Activated CD8-positive, alpha-beta memory T cell treated with anti-CD3 and anti-CD28 coated beads for 4 hours (primary cell): ENCODE data around the gene RNF152.
"Not testable (repeated sequence)": the region's sequence is repeated elsewhere in the genome, so short reads cannot be mapped to it uniquely, and the experiment has no call there.

ENCODE experiments used
- DNase-seq, 2 donors: peaks; one replicate each; pipeline ENCODE4 v3.0.0-alpha.2; 2020; ENCODE audit warnings: low read depth in 2 of 2

RNF152 gene

DNA sequence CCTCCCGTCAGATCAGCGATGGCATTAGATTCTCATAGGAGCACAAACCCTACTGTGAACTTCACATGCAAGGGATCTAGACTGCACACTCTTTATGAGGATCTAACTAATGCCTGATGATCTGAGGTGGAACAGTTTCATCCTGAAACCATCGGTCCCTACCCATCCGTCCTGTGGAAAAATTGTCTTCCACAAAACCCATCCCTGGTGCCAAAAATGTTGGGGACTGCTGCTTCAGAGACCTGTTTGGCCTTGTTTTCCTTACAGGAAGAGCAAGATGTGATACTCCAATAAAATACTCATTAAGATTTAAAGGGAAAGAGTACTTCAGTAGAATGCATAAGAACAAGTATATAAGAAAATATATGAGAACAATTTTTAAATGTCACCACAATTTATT, 71.1 kb downstream of the RNF152 start:
- DNase-seq = no peak

DNA sequence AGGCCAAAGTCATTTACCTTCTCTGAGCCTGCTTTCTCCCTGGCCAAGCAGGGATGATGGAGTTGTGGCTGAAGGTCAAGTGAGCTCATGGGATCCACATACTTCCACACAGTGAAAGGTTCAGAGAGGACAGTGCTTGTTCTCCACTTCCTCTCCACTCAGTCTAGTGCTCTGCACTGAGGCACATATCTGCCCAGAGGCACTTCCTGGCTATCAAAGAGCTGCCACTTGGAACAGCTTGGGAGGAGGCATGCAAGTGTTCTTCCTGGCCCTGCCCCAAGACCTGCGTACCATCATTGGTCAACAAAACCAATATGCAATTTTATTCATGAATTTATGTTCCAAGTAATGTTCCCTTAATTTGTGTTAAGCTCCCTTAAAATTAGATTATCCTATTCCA, 71.9 kb downstream of the RNF152 start:
- DNase-seq = no peak

DNA sequence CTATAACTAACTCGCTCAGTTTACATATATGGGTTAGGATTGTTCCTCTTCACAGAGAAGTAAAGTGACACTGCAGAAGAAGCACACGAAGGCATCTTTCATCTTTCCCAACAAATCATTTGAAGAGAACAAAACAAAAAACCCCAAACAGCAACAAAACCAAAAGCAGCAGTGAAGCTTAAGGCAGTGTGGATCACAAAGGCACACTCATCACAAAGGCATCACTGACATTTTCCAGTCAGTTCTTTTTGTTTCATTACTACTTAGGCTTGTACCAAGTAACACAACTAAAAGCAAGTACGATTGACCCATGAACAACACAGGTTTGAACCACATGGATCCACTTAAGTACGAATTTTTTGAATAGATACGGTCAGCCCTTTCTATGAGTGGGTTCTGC, 75.7 kb downstream of the RNF152 start:
- no peak for DNase-seq

- no peak for DNase-seq
These were observed 76.8 kb downstream of the RNF152 start for GRCh38 chr18:61815885-61816470.

- DNase-seq = no peak
These were observed 84.5 kb downstream of the RNF152 start for GRCh38 chr18:61808286-61808685.

DNA sequence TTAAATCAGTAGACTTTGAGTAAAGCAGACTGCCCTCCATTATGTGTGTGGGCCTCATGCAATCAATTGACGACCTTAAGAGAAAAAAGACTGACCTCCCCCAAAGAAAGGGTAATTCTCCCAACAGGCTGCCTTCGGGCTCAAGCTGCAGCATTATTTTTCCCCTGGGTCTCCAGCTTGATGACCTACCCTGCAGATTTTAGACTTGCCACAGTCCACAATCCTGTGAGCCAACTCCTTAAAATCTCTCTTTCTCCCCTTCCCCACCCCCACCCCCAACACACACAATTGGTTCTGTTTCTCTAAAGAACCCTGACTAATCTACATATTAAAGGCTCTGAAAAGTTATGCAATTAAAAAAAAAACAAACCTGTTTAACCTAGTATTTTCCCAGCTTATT, 89.4 kb downstream of the RNF152 start:
- no peak for DNase-seq

DNA sequence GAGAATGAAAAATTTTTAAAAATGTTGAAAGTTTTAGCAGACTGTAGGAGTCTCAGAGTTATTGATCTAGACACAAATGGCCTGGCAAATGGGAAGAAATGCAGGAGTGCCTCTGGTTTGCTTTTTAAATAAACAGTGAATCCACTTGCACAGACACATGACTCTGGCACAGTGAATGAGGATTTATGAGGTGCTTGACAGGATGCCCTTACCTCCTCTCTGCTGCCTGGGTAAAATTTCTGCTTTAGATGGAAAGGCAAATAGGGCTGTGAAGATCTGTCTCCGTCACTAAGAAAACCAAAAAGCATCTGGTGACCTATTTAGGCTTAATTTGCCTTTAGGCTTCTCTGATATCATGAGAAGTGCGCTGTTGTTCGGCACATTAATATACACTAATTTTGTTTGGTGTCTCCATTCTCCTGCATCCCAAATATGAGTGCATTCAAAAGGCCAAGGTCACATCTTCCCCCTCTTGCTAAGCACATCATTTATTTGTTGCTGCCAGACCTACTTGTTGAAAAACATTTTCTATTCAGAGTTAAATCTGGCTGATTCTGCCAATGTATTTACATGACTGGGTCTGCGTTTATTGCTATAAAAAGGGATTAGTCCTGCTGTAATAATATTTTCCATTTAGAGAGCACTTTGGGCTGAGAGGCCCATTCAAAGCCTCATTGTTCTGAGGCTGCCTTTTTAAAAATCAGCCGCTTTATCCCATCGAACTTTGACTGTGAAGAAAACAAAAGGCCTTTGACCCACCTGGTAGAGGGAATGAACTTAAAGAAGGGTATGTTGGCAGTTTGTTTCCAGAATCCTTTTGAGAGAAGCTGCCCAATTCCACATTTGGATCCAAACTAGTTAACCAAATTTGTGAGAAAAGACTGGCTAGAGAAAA, 94.9 kb downstream of the RNF152 start:
- DNase-seq = no peak

DNA sequence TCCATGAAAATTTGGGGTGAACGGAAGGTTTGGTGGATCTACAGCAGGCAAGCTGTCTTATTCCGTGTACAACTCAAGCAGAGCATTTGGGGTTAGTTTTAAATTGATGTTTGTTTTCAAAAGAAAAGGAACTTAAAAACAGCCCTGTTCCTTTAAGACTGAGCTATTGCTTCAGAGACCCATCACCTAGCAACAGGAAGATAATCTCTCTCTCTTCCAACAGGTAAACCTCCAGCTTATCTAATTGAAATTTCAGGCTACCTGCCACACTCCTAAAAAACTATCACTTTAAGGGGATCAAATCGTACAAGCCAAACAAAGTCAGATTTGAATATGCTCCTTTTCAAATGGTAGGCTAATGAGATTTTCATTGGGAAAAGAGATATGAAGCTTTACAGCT, 101.8 kb downstream of the RNF152 start:
- DNase-seq = no peak

GRCh38 chr18:61787011-61787670, 105.7 kb downstream of the RNF152 start:
- DNase-seq = not testable (repeated sequence)

DNA sequence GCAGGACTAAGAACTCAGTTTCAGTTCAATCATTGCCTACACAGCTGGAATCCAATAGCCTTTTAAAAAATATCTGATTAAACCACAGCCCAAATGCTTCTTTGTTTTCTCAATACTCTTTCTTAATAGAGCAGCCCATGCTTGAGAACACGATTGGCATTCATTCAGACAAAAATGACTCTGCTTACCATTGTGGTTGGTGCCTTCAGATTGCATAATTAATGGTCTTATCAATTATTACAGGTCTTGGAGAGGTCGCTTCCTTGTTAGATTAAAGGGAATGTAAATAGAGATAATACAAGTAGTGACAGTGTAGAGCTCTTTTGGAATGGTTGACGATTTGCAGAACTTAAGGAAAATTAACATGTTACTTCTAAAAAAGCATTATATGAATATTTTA, 107.2 kb downstream of the RNF152 start:
- no peak for DNase-seq

- no peak for DNase-seq
These were observed 108.0 kb downstream of the RNF152 start for GRCh38 chr18:61784834-61785233.

GRCh38 chr18:61782545-61782944, 110.3 kb downstream of the RNF152 start:
- no peak for DNase-seq

- not testable (repeated sequence) for DNase-seq
These were observed 116.6 kb downstream of the RNF152 start for GRCh38 chr18:61776201-61776600.

GRCh38 chr18:61774846-61775245, 118.0 kb downstream of the RNF152 start:
- no peak for DNase-seq

DNA sequence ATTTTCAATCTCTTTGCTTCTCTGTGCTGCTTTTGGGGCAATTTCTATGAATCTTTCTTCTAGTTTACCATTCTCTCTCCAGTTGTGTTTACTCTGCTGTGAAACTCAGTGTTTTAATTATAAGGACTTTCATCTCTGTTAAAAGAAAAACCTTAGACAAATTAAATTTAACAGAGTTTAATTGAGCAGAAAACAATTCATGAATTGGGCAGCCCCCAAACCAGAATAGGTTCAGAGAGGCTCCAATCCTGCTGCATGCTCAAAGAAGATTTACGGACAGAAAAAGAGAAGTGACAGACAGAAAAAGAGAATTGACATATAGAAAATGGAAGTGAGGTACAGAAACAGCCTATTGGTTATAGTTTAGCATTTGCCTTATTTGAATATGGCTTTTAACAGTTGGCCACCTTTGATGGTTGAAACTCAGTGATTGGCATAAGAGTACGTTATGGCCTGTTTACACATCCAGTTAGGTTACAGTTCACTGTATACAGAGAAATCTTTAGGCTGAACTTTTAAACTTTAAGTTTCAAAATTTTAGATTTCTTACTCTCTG, 120.4 kb downstream of the RNF152 start:
- DNase-seq = no peak

GRCh38 chr18:61771861-61772260, 120.9 kb downstream of the RNF152 start:
- no peak for DNase-seq

DNA sequence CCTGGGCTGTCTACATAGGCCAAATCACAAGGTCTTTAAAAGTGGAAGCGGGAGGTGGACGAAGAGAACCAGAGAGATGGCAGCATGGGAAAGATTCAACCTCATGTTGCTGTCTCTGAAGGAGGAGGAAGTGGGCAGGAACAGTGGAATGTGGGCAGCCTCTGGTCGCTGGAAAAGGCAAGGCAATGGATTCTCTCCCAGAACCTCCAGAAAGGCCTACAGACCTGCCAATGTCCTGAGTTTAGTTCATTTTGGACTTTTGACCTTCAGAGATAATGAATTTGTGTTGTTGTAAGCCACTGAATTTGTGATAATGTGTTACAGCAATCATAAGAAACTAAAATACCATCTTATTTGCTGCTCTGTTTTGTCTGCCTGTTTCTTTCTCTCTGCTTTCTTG, 122.5 kb downstream of the RNF152 start:
- no peak for DNase-seq

GRCh38 chr18:61766266-61766884, 126.4 kb downstream of the RNF152 start:
- DNase-seq = no peak

GRCh38 chr18:61765097-61765496, 127.7 kb downstream of the RNF152 start:
- no peak for DNase-seq

GRCh38 chr18:61764381-61764780, 128.4 kb downstream of the RNF152 start:
- no peak for DNase-seq

DNA sequence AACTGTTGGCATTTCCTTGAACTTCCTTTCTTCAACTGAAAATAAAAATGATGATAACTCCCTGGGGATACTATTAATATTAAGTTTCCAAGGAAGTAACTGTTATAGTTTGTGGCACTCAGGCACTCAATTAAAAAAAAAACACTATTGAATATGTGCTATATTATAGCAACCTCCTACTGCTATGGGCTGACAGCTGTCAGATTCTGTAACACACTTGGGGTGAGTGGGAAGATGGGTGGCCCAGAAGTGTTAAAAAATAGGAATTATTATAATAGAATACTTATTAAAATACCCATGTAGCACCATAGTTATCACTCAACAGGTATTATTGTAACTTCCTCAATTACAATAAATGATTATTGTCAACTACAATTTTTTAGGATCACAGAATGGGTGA, 130.9 kb downstream of the RNF152 start:
- no peak for DNase-seq
